Tibial artery (tissue), 4 donors: Measurements from ENCODE around the gene FSTL4.
"Not testable (repeated sequence)": the region's sequence is repeated elsewhere in the genome, so short reads cannot be mapped to it uniquely, and the experiment has no call there.

ENCODE experiments used
- DNase-seq, 2 donors: peaks; one replicate each; pipeline ENCODE4 v3.0.0-alpha.2; 2019
- H3K27ac ChIP-seq, 2 donors: fragments of 200-600 bp; sonication (generic) in 1 of 2; 1 replicate in 1 of 2; 2 replicates in 1 of 2; pipeline ENCODE4 v1.5.1; 2018 to 2019; ENCODE audit warnings: mild to moderate bottlenecking in 1 of 2
- H3K27me3 ChIP-seq, 2 donors: fragments of 200-600 bp; sonication (generic) in 1 of 2; one replicate each; pipeline versions ENCODE4 v1.5.1 to v1.6.0; 2016 to 2019
- H3K36me3 ChIP-seq, 3 donors: fragments of 200-600 bp; sonication (generic) in 2 of 3; one replicate each; pipeline ENCODE4 v1.5.1; 2016 to 2019; ENCODE audit warnings: mild to moderate bottlenecking in 2 of 3
- H3K4me1 ChIP-seq, 4 donors: fragments of 200-600 bp; sonication (generic) in 2 of 4; 1 replicate in 3 of 4; 2 replicates in 1 of 4; pipeline ENCODE4 v1.5.1; 2016 to 2019
- H3K4me3 ChIP-seq, 2 donors: fragments of 200-600 bp; sonication (generic) in 1 of 2; 1 replicate in 1 of 2; 2 replicates in 1 of 2; pipeline ENCODE4 v1.5.1; 2018 to 2019; ENCODE audit warnings: mild to moderate bottlenecking in 2 of 2
- H3K9me3 ChIP-seq, 3 donors: fragments of 200-600 bp; sonication (generic) in 1 of 3; one replicate each; pipeline ENCODE4 v1.5.1; 2016 to 2019
- CTCF ChIP-seq, 2 experiments: fragments of 200-600 bp in 1 of 2; fragments of 450-650 bp in 1 of 2; IDR thresholded peaks; one replicate each; pipeline ENCODE4 v1.5.1; 2017 to 2019; ENCODE audit warnings: antibody characterized with exemption in 2 of 2, mild to moderate bottlenecking in 1 of 2, moderate library complexity in 1 of 2
- intact Hi-C: fragments of 100-400 bp; cut with DNase I; formaldehyde crosslinking; loops from one replicate; pipeline ENCODE4 v1.15.0; 2023; ENCODE audit warnings: low total_unique reads

The FSTL4 gene

GRCh38 chr5:133398646-133399101 lies 213.7 kb downstream of the FSTL4 start:
- Histone ChIP-seq H3K4me1 (no peaks in the 10 kb centered on the region), H3K4me3 (no peak overlapping the region), H3K27me3 (peaks cover 0 to 4% of the 10 kb centered on the region in 2 donors), H3K9me3 (no peaks in the 10 kb centered on the region), H3K36me3 (no peaks in the 10 kb centered on the region), H3K27ac (no peak overlapping the region)
- intact Hi-C loops: no loop called here
- TF ChIP-seq CTCF (IDR thresholded peaks at IDR 0.05): no peak
- DNase-seq: no peak

DNA sequence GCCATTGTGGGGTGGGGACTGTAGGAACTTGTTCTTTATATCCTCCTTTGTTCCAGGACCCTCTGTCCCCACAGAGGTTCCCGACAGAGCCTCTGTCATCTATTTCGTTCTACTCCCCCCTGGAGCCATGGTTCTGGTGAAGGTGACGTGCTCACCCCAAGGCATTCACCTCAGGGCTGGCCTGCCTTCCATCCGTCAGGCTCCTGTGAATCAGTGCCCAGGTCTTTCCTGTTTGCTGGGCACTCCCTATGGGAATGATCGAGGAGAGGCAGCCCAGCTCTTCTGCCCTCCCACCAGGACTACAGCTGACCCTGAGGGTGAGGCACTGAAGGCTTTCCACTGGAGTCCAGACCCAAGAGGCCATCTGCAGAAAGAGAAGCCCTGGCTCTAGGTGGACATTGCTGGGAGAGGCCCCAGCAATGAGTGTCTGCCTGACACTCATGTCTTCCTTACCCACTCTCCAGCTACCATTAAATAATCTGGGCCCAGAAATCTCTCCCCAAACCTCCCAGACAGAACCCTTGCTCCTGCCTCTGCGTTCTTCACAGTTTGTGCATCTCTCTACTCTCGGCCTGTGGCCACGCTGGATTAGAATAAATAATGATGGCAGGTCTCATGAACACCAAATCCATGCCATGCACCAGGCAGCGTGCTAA lies 214.2 kb downstream of the FSTL4 start:
- Histone ChIP-seq H3K4me1 (no peaks in the 10 kb centered on the region), H3K4me3 (no peak overlapping the region), H3K27me3 (peaks cover 0 to 7% of the 10 kb centered on the region in 2 donors), H3K27ac (no peak overlapping the region), H3K36me3 (no peaks in the 10 kb centered on the region), H3K9me3 (no peaks in the 10 kb centered on the region)
- intact Hi-C loops: no loop called here
- no peak for DNase-seq
- TF ChIP-seq CTCF (IDR thresholded peaks at IDR 0.05): no peak

- Histone ChIP-seq H3K27ac (no peak overlapping the region), H3K27me3 (peaks cover 0 to 8% of the 10 kb centered on the region in 2 donors), H3K4me3 (no peak overlapping the region), H3K36me3 (no peaks in the 10 kb centered on the region), H3K9me3 (no peaks in the 10 kb centered on the region), H3K4me1 (no peaks in the 10 kb centered on the region)
- DNase-seq: no peak
- TF ChIP-seq CTCF (IDR thresholded peaks at IDR 0.05): no peak
- intact Hi-C loops: no loop called here
Measured at GRCh38 chr5:133397348-133397747, 215.0 kb downstream of the FSTL4 start.

DNA sequence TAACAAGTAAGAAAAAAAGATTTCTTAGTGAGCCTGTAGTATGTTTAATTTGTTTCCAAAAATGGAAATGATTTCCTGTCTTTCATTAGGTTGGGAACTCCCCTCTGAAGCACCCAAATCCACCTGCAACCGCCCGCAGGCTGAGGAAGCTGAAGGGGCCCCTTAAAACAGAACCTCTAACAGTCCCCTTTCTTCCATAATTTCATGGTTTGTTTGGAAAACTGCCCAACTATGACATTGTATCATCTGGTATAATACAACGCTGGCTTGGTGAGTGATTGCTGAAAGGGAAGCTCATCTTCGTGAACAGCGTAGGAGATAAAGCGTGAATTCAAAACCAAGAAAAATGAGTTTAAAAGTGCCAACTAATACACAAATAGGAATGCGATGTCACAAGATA lies 215.5 kb downstream of the FSTL4 start:
- DNase-seq: no peak
- no peaks in the 10 kb centered on the region for H3K9me3 ChIP-seq
- H3K36me3 ChIP-seq: no peaks in the 10 kb centered on the region
- H3K4me1 ChIP-seq: no peaks in the 10 kb centered on the region
- no peak for TF ChIP-seq CTCF (IDR thresholded peaks at IDR 0.05)
- H3K27ac ChIP-seq: no peak overlapping the region
- peaks cover 0 to 12% of the 10 kb centered on the region in 2 donors for H3K27me3 ChIP-seq
- no peak overlapping the region for H3K4me3 ChIP-seq
- intact Hi-C loops: no loop called here

DNA sequence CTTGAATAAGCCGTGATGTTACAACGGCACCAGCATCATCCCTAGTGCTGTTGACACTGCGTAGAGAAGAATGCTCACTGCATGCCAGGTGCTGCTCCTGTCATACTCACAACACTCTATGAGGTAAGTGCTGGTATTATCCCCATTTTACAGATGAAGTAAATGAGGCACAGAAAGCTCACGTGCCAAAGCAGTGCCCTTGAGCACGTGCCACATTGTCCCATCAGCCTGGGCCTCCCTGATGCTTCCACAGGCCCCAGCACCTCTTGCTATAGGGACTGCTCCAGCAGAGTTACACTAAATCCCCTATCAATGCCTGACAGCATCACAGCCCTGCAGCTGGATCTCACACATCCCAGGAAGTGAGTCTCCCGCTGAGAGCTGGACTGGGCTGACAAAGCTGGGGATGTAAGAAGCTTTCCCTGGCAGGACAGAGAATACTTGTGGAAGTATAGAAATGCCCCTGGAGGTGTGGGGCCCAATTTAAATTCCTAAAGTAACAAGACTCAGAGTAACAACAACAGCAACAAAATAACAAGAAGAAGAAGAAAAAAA lies 216.1 kb downstream of the FSTL4 start:
- H3K27ac ChIP-seq: no peak overlapping the region
- H3K4me3 ChIP-seq: no peak overlapping the region
- intact Hi-C loops: no loop called here
- H3K27me3 ChIP-seq: peaks cover 0 to 14% of the 10 kb centered on the region in 2 donors
- DNase-seq: no peak
- TF ChIP-seq CTCF (IDR thresholded peaks at IDR 0.05): no peak
- no peaks in the 10 kb centered on the region for H3K4me1 ChIP-seq
- H3K36me3 ChIP-seq: no peaks in the 10 kb centered on the region
- no peaks in the 10 kb centered on the region for H3K9me3 ChIP-seq

DNA sequence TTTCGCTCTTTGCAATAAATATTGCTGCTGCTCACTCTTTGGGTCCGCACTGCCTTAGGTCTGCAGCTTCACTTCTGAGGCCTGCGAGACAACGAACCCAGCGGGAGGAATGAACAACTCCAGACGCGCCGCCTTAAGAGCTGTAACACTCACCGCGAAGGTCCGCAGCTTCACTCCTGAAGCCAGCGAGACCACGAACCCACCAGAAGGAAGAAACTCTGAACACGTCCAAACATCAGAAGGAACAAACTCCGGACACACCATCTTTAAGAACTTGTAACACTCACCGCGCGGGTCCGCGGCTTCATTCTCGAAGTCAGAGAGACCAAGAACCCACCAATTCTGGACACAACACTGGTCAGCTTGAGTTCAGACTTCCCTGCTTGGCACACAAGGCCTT lies 217.1 kb downstream of the FSTL4 start:
- H3K36me3 ChIP-seq, intact Hi-C loops, DNase-seq: not testable (repeated sequence)

DNA sequence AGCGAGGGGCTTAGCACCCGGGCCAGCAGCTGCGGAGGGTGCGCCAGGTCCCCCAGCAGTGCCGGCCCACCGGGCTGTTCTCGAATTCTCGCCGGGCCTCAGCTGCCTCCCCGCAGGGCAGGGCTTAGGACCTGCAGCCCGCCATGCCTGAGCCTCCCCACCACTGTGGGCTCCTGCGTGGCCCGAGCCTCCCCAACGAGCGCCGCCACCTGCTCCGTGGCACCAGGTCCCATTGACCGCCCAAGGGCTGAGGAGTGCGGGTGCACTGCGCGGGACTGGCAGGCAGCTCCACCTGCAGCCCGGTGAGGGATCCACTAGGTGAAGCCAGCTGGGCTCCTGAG lies 217.9 kb downstream of the FSTL4 start:
- H3K27me3 ChIP-seq: peaks cover 0 to 27% of the 10 kb centered on the region in 2 donors
- H3K4me3 ChIP-seq, H3K9me3 ChIP-seq, DNase-seq, H3K4me1 ChIP-seq, intact Hi-C loops, H3K27ac ChIP-seq, H3K36me3 ChIP-seq: not testable (repeated sequence)

More for the DNA sequence above, 217.1 kb downstream of the FSTL4 start:
- not testable (repeated sequence) for H3K9me3 ChIP-seq, H3K27ac ChIP-seq, H3K4me3 ChIP-seq, H3K4me1 ChIP-seq
- peaks cover 0 to 20% of the 10 kb centered on the region in 2 donors for H3K27me3 ChIP-seq
